Measurements from ENCODE around the gene SLC25A21. TPM values are rescaled to one million over a fixed set of nuclear protein-coding genes. Genes with fewer than 3 reads are reported as not detected.
"Not testable (repeated sequence)": the region's sequence is repeated elsewhere in the genome, so short reads cannot be mapped to it uniquely, and the experiment has no call there.

The SLC25A21 gene
- total RNA-seq, 2 experiments from 2014 or later, result not detected

- ChIA-PET CTCF (no interaction called here), POLR2A (no interaction called here)
- Mint-ChIP-seq H3K4me3 (no peak overlapping the region), H3K27ac (no peak overlapping the region), H3K4me1 (ENCODE audit: low read depth) (no peaks in the 10 kb centered on the region), H3K36me3 (ENCODE audit: low read depth) (no peaks in the 10 kb centered on the region), H3K9me3 (no peaks in the 10 kb centered on the region), H3K27me3 (no peaks in the 10 kb centered on the region)
- DNase-seq (peak; percentile 2), ATAC-seq (no peak)
- intact Hi-C loops (cut with micrococcal nuclease), result no loop called here
- no peak for TF ChIP-seq CTCF (IDR thresholded peaks at IDR 0.05)
These were observed 91.2 kb downstream of the SLC25A21 start for GRCh38 chr14:37081218-37081617.

GRCh38 chr14:37078131-37078530, 94.3 kb downstream of the SLC25A21 start:
- intact Hi-C loops (cut with micrococcal nuclease), result no loop called here
- no peak overlapping the region for H3K4me3 Mint-ChIP-seq
- TF ChIP-seq CTCF (IDR thresholded peaks at IDR 0.05), result no peak
- H3K36me3 Mint-ChIP-seq (ENCODE audit: low read depth), result no peaks in the 10 kb centered on the region
- no peaks in the 10 kb centered on the region for H3K9me3 Mint-ChIP-seq
- H3K27ac Mint-ChIP-seq, result no peak overlapping the region
- H3K4me1 Mint-ChIP-seq (ENCODE audit: low read depth), result no peaks in the 10 kb centered on the region
- ATAC-seq (no peak), DNase-seq (no peak)
- no peaks in the 10 kb centered on the region for H3K27me3 Mint-ChIP-seq
- CTCF ChIA-PET, result no interaction called here
- POLR2A ChIA-PET, result no interaction called here

GRCh38 chr14:37074320-37074719, 98.1 kb downstream of the SLC25A21 start:
- ATAC-seq; POLR2A ChIA-PET; H3K27me3 Mint-ChIP-seq; intact Hi-C loops (cut with micrococcal nuclease); H3K4me1 Mint-ChIP-seq (ENCODE audit: low read depth); H3K27ac Mint-ChIP-seq; DNase-seq; CTCF ChIA-PET; H3K9me3 Mint-ChIP-seq; H3K36me3 Mint-ChIP-seq (ENCODE audit: low read depth); H3K4me3 Mint-ChIP-seq: not testable (repeated sequence)

- intact Hi-C loops (cut with micrococcal nuclease), result no loop called here
- no peak overlapping the region for H3K27ac Mint-ChIP-seq
- no peaks in the 10 kb centered on the region for H3K36me3 Mint-ChIP-seq (ENCODE audit: low read depth)
- peaks cover 4% of the 10 kb centered on the region for H3K9me3 Mint-ChIP-seq
- H3K4me1 Mint-ChIP-seq (ENCODE audit: low read depth), result no peaks in the 10 kb centered on the region
- H3K27me3 Mint-ChIP-seq, result no peaks in the 10 kb centered on the region
- no peak overlapping the region for H3K4me3 Mint-ChIP-seq
- ATAC-seq (no peak), DNase-seq (no peak)
- CTCF ChIA-PET, result no interaction called here
- TF ChIP-seq CTCF (IDR thresholded peaks at IDR 0.05), result no peak
- POLR2A ChIA-PET, result no interaction called here
These were observed 108.8 kb downstream of the SLC25A21 start for GRCh38 chr14:37063467-37064240.

GRCh38 chr14:37062191-37062803, 110.1 kb downstream of the SLC25A21 start:
- intact Hi-C loops (cut with micrococcal nuclease), result no loop called here
- H3K4me1 Mint-ChIP-seq (ENCODE audit: low read depth), result no peaks in the 10 kb centered on the region
- POLR2A ChIA-PET, result no interaction called here
- H3K36me3 Mint-ChIP-seq (ENCODE audit: low read depth), result no peaks in the 10 kb centered on the region
- DNase-seq (no peak), ATAC-seq (no peak)
- no peak overlapping the region for H3K27ac Mint-ChIP-seq
- no peaks in the 10 kb centered on the region for H3K27me3 Mint-ChIP-seq
- H3K4me3 Mint-ChIP-seq, result no peak overlapping the region
- H3K9me3 Mint-ChIP-seq, result peaks cover 4% of the 10 kb centered on the region
- no peak for TF ChIP-seq CTCF (IDR thresholded peaks at IDR 0.05)
- CTCF ChIA-PET, result no interaction called here

Data from activated CD8-positive, alpha-beta T cell treated with anti-CD3 and anti-CD28 coated beads for 36 hours (primary cell).